HG03565 (cell line): ENCODE results near the gene PGAP3.

Experiments used
- ATAC-seq: cut with Tn5 transposase; IDR thresholded peaks from one replicate; pipeline ENCODE4 v1.9.1; 2021; ENCODE audit warnings: mild to moderate bottlenecking, moderate library complexity; ENCODE audit not compliant: unreplicated experiment

The PGAP3 gene

GRCh38 chr17:39697961-39698360 is 10.1 kb upstream of the PGAP3 start:
- no peak for ATAC-seq

GRCh38 chr17:39696731-39697130 is 8.9 kb upstream of the PGAP3 start:
- ATAC-seq, result no peak

GRCh38 chr17:39695089-39695474 is 7.2 kb upstream of the PGAP3 start:
- no peak for ATAC-seq

GRCh38 chr17:39694593-39694992 is 6.7 kb upstream of the PGAP3 start:
- no peak for ATAC-seq

- no peak for ATAC-seq
Observed at GRCh38 chr17:39688945-39689344, 1.1 kb upstream of the PGAP3 start.

- ATAC-seq, result no peak
Observed at GRCh38 chr17:39688475-39688835, 598 bp upstream of the PGAP3 start.

GRCh38 chr17:39687101-39687545 is 734 bp downstream of the PGAP3 start:
- no peak for ATAC-seq

GRCh38 chr17:39684369-39685192 is 3.3 kb downstream of the PGAP3 start:
- ATAC-seq, result no peak

GRCh38 chr17:39683295-39683939 is 4.4 kb downstream of the PGAP3 start:
- no peak for ATAC-seq

- ATAC-seq, result no peak
Observed at GRCh38 chr17:39679521-39680192, 8.2 kb downstream of the PGAP3 start.

GRCh38 chr17:39678340-39679116 is 9.3 kb downstream of the PGAP3 start:
- no peak for ATAC-seq

GRCh38 chr17:39677542-39678339 is 10.1 kb downstream of the PGAP3 start:
- ATAC-seq, result no peak

GRCh38 chr17:39677072-39677471 is 10.8 kb downstream of the PGAP3 start:
- ATAC-seq, result no peak

GRCh38 chr17:39676198-39676819 is 11.5 kb downstream of the PGAP3 start:
- ATAC-seq, result no peak

- no peak for ATAC-seq
Observed at GRCh38 chr17:39675390-39676082, 12.3 kb downstream of the PGAP3 start.

GRCh38 chr17:39674702-39675389 is 13.0 kb downstream of the PGAP3 start:
- ATAC-seq, result no peak

- ATAC-seq, result no peak
Observed at GRCh38 chr17:39674179-39674578, 13.7 kb downstream of the PGAP3 start.

GRCh38 chr17:39673335-39674081 is 14.3 kb downstream of the PGAP3 start:
- ATAC-seq, result no peak
